IPS DF 4.7 (cell line): Measurements from ENCODE around the gene FMO4.
"Not testable (repeated sequence)": the region's sequence is repeated elsewhere in the genome, so short reads cannot be mapped to it uniquely, and the experiment has no call there.

Source experiments
- DNase-seq: peaks from one replicate; pipeline ENCODE4 v3.0.0-alpha.2; 2013; ENCODE audit warnings: low spot score; ENCODE audit errors: extremely low read depth

Gene FMO4

GRCh38 chr1:171334024-171334640 lies 20.1 kb downstream of the FMO4 start:
- no peak for DNase-seq

GRCh38 chr1:171335964-171336363 lies 22.0 kb downstream of the FMO4 start:
- no peak for DNase-seq

DNA sequence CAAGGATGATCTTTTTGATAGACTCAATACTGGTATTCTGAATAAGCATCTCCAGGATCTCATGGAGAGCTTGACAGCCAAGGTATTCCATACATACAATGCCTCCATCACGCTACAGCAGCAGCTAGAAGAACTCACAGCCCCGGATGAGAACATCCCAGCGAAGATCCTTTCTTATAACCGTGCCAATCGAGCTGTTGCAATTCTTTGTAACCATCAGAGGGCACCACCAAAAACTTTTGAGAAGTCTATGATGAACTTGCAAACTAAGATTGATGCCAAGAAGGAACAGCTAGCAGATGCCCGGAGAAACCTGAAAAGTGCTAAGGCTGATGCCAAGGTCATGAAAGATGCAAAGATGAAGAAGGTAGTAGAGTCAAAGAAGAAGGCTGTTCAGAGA lies 25.4 kb downstream of the FMO4 start:
- DNase-seq: not testable (repeated sequence)

- no peak for DNase-seq
These were observed 29.9 kb downstream of the FMO4 start for GRCh38 chr1:171343727-171344472.

GRCh38 chr1:171344473-171344820 lies 30.5 kb downstream of the FMO4 start:
- DNase-seq: no peak

DNA sequence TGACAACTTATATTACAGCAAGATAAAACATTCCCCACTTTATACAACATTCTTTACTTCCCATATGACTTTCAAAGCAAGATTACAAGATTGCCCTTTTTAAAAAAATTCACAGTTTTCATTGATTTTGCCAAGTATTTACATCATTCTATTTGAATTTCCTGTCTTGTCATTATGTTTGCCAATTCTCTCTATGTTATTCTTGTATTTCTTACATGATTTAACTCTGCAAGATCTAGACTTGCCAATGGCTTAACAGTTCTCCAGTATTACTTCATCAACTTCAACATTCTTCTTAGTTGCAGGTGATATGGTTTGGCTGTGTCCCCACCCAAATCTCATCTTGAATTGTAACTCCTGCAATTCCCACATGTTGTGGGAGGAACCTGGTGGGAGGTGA lies 31.6 kb downstream of the FMO4 start:
- DNase-seq: no peak

- no peak for DNase-seq
These were observed 32.9 kb downstream of the FMO4 start for GRCh38 chr1:171346881-171347280.

DNA sequence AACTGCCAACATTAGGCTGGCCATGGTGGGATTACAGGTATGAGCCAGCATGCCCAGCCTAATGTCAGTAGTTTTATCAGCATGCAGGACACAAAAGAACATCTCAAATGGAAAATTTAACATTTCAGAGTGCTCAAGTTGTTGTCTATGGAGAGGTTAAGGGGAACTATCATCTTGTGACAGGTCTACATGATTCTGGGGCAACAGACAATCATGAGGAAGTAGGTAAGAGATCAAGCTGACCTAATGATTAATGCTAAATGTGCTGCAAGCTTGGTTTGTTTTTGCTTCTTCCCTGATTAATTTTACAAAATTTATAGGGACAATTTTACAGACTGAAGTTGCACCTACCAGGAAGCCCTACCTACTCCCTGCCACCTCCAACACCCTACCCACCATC lies 36.6 kb downstream of the FMO4 start:
- DNase-seq: no peak

DNA sequence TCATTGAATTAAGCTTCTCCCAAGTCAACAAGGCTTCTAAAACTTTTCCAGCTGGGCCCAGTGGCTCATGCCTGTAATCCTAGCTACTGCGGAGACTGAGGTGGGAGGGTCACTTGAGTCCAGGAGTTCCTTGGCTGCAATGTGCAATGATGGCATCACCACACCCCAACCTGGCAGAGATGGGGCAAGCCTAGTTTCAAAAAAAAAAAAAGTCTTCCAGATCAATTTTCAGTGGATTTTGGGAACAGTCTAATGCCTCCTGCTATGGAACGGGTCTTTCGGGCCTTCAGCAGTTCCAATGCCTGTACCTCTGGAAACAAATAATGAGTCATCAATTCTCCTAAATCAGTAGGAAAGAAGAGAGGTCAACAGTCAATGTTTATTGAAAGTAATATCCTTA lies 38.0 kb downstream of the FMO4 start:
- DNase-seq: no peak

- DNase-seq: no peak
These were observed 38.6 kb downstream of the FMO4 start for GRCh38 chr1:171352554-171352953.

DNA sequence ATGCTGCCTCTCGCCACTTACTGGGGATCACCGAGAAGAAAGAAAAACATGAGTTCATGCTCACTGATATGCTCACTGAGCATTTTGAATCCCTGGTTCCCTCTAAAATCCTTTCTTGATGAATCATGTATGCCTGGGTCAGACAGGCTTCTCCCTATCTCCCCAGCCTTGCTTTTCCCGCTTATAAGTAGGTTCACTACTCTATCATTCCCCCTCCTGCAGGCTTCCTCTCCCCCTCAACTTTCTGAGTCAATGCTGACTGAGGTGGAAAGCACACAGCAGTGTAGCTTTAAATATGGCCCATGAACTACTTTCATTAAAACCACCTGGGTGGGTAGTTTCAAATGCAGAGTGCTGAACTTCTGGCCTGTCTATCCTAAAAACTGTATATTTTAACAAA lies 41.7 kb downstream of the FMO4 start:
- DNase-seq: no peak

DNA sequence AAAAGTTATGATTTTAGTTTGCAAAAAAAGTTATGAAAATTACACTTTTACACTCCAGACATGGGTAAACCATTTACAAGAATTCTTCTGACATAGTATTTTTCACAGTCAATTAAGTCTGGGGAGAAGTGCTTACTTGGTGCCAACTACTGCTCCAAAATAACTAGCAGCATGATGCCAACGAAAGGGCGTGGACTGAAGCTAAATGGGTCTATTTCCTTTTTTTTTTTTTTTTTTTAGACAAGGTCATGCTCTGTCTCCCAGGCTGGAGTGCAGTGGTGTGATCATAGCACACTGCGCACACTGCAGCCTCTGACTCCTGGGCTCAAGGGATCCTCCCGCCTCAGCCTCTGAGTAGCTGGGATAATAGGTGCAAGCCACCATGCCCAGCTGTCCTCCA lies 43.2 kb downstream of the FMO4 start:
- no peak for DNase-seq

DNA sequence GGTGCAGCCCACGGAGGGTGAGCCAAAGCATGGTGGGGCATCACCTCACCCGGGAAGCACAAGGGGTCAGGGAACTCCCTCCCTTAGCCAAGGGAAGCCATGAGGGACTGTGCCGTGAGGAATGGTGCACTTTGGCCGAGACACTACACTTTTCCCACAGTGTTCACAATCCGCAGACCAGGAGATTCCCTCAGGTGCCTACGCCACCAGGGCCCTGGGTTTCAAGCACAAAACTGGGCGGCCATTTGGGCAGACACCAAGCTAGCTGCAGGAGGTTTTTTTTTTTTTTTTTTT lies 45.3 kb downstream of the FMO4 start:
- DNase-seq: not testable (repeated sequence)

DNA sequence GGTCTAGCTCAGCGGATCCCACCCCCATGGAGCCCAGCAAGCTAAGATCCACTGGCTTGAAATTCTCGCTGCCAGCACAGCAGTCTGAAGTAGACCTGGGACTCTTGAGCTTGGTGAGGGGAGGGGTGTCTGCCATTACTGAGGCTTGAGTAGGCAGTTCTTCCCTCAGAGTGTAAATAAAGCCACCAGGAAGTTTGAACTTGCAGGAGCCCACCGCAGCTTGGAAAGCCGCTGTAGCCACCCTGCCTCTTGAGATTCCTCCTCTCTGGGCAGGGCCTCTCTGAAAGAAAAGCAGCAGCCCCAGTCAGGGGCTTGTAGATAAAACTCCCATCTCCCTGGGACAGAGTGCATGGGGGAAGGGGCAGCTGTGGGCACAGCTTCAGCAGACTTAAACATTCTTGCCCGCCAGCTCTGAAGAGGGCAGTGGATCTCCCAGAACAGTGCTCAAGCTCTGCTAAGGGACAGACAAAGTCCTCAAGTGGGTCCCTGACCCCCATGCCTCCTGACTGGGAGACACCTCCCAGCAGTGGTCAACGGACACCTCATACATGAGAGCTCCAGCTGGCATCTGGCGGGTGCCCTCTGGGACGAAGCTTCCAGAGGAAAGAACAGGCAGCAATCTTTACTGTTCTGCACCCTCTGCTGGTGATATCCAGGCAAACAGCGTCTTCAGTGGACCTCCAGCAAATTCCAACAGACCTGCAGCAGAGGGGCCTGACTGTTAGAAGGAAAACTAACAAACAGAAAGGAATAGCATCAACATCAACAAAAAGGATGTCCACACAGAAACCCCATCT lies 45.9 kb downstream of the FMO4 start:
- DNase-seq: not testable (repeated sequence)

DNA sequence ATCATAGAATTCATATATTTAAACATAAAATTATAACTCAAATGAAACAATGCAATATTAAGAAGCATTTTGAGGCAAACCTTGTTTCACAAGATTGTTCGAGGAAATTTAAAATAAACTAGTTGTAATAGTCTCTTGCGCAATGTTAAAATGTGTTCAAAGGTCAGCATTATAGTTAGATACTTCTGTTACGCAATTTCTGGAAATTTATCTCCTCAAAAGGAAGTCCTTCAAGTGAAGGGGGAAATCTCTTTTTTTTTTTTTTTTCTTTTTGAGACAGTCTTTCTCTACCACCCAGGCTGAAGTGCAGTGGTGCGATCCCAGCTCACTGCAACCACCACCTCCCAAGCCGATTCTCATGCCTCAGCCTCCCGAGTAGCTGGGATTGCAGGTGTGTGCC lies 52.1 kb downstream of the FMO4 start:
- no peak for DNase-seq

DNA sequence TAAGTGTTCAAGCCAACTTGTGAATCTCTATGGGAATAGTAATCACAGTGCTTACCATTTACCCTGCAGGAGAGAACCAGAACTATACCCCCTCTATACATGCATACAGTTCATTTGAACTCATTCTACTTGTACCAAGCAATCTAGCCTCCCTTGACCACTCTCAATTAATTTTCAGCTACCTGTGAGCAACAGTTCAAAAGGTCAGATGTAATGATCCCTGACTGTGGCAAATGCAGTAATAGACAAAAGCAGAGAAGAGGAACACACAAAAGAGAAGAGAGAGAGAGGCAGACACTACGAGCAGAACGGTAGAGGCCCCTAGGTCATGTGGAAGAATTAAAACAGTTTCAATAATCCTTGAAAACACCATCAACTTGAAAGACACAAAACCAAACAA lies 52.8 kb downstream of the FMO4 start:
- no peak for DNase-seq

GRCh38 chr1:171367436-171367835 lies 53.5 kb downstream of the FMO4 start:
- DNase-seq: no peak

- DNase-seq: no peak
These were observed 58.6 kb downstream of the FMO4 start for GRCh38 chr1:171372418-171373084.

GRCh38 chr1:171373357-171374122 lies 59.6 kb downstream of the FMO4 start:
- peak; percentile 0 for DNase-seq

DNA sequence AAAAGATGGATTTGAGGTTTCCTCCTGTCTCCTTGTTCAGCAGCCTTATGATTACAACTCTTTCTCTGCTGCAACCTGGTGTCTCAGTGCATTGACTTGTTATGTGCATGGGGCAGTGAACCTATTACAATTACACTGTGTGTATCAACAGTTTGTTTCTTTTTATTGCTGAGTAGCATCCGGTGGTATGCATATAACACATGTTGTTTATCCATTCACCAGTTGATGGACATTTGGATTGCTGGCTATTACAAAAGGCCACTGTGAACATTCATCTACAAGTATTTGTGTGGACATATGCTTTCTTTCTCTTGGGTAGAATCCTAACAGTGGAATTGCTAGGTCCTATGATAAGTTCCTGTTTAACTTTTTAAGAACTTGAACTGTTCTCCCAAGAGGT lies 65.9 kb downstream of the FMO4 start:
- no peak for DNase-seq

- DNase-seq: no peak
These were observed 67.9 kb downstream of the FMO4 start for GRCh38 chr1:171381866-171382210.

DNA sequence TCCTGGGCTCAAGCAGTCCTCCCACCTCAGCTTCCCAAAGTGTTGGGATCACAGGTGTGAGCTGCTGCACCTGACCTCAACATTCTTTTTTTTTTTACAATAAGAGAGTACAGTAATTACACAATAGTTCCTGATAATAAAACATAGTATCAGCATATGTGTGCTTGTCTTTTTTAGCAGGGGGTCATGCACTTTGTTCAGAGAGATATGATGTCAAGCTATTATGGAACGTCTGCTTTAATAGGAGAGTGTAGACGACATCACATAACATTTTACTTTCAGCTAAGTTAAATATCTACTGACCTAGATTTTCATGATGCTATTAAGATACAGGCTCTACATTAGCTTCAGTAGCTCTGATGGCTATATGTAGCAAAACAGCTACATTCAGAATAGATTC lies 70.5 kb downstream of the FMO4 start:
- DNase-seq: no peak
